ENCODE data around the gene TNS2. TPM values are rescaled to one million over a fixed set of nuclear protein-coding genes. Genes with fewer than 3 reads are reported as not detected.

TNS2 gene
- total and polyA plus RNA-seq, 2 donors (not counting 1 experiment from before 2014, with no cell fraction given) = 0.60 to 1.3 TPM

- H3K4me3 Mint-ChIP-seq = no peak overlapping the region
These were observed 11.6 kb downstream of the TNS2 start for GRCh38 chr12:53061404-53062010.

More at GRCh38 chr12:53061404-53062010, 11.6 kb downstream of the TNS2 start:
- H3K27ac Mint-ChIP-seq = no peak overlapping the region
- no peak for TF ChIP-seq EZH2 (IDR thresholded peaks at IDR 0.05; ENCODE audit: borderline replicate concordance, insufficient read depth, low read depth, low read length, poor library complexity, severe bottlenecking)
- TF ChIP-seq, protein P1, sequence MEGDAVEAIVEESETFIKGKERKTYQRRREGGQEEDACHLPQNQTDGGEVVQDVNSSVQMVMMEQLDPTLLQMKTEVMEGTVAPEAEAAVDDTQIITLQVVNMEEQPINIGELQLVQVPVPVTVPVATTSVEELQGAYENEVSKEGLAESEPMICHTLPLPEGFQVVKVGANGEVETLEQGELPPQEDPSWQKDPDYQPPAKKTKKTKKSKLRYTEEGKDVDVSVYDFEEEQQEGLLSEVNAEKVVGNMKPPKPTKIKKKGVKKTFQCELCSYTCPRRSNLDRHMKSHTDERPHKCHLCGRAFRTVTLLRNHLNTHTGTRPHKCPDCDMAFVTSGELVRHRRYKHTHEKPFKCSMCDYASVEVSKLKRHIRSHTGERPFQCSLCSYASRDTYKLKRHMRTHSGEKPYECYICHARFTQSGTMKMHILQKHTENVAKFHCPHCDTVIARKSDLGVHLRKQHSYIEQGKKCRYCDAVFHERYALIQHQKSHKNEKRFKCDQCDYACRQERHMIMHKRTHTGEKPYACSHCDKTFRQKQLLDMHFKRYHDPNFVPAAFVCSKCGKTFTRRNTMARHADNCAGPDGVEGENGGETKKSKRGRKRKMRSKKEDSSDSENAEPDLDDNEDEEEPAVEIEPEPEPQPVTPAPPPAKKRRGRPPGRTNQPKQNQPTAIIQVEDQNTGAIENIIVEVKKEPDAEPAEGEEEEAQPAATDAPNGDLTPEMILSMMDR (IDR thresholded peaks at IDR 0.05) = no peak
- Histone ChIP-seq H3K9me3 (ENCODE audit: control extremely low read depth in 1 of 3, control insufficient read depth in 2 of 3, insufficient read depth in 1 of 3, low read length in 2 of 3) (peaks cover 0 to 3% (median 0%) of the 10 kb centered on the region in 3 donors), H3K36me3 (replicated peaks in 1 of 2; ENCODE audit: control extremely low read depth in 1 of 2, control insufficient read depth in 1 of 2, extremely low read depth in 1 of 2, insufficient read depth in 2 of 2, low read length in 1 of 2) (peaks cover 0 to 27% of the 10 kb centered on the region in 2 experiments), H3K79me2 (ENCODE audit: control insufficient read depth, insufficient read depth, low read length) (no peaks in the 10 kb centered on the region), H3K4me1 (ENCODE audit: control insufficient read depth in 2 of 2, insufficient read depth in 2 of 2, low read length in 2 of 2) (no peaks in the 10 kb centered on the region), H3K27me3 (replicated peaks in 1 of 4; ENCODE audit: control extremely low read depth in 1 of 4, control insufficient read depth in 3 of 4, insufficient read depth in 4 of 4, low read length in 3 of 4) (peaks cover 0 to 10% (median 0%) of the 10 kb centered on the region in 4 experiments), H3K4me3 (ENCODE audit: control extremely low read depth in 1 of 5, extremely low read depth in 1 of 5, insufficient read depth in 1 of 5, low read depth in 2 of 5, low read length in 4 of 5) (no peak overlapping the region), H4K20me1 (ENCODE audit: control insufficient read depth, insufficient read depth, low read length, poor library complexity, severe bottlenecking) (peaks cover 20% of the 10 kb centered on the region), H3K27ac (ENCODE audit: low read length in 2 of 2) (no peak overlapping the region), H3K9ac (ENCODE audit: low read length) (no peak overlapping the region), H2AFZ (ENCODE audit: insufficient read depth, low read depth, low read length, poor library complexity, severe bottlenecking) (no peak overlapping the region), H3K4me2 (replicated peaks; ENCODE audit: low read depth, low read length, poor library complexity, severe bottlenecking) (no peak overlapping the region)
- H3K9me3 Mint-ChIP-seq (ENCODE audit: insufficient read depth) = no peaks in the 10 kb centered on the region
- DNase-seq = no peak
- no peak for ATAC-seq (ENCODE audit: low read depth)
- no peaks in the 10 kb centered on the region for H3K27me3 Mint-ChIP-seq
- WGBS (ENCODE audit: insufficient coverage) = 87% methylated on average over 4 of the region's 5 CpGs
- H3K4me1 Mint-ChIP-seq = peaks cover 4% of the 10 kb centered on the region
- ChIA-PET POLR2A (interaction anchor here (0.6 kb wide), 1 partner anchor 23 kb away, joined by 3 read pairs; no protein-coding TSS in a partner anchor), CTCF (interaction anchor here (0.6 to 14.1 kb wide), 4 partner anchors 10 to 59 kb away, joined by 3 to 344 read pairs (median 3); partner anchors contain the start of genes IGFBP6 and SOAT2)
- intact Hi-C loops (cut with micrococcal nuclease) = no loop called here
